Stomach (tissue), 9 donors: Measurements from ENCODE around the gene PDHX. TPM values are rescaled to one million over a fixed set of nuclear protein-coding genes. Genes with fewer than 3 reads are reported as not detected.

Source experiments
- DNase-seq, 2 donors: peaks; one replicate each; pipeline versions ENCODE4 v3.0.0 to v3.0.0-alpha.2; 2013 to 2019
- H3K27ac ChIP-seq, 5 donors: fragments of 200-600 bp in 4 of 5; sonication (generic) in 4 of 5; one replicate each; pipeline ENCODE4 v1.5.1; 2013 to 2019; ENCODE audit warnings: mild to moderate bottlenecking in 1 of 5, moderate library complexity in 1 of 5
- H3K27me3 ChIP-seq, 3 donors: fragments of 200-600 bp; sonication (generic); one replicate each; pipeline ENCODE4 v1.5.1; 2017 to 2019; ENCODE audit warnings: mixed run types in 1 of 3
- H3K36me3 ChIP-seq, 4 donors: fragments of 200-600 bp; sonication (generic); 1 replicate in 3 of 4; 2 replicates in 1 of 4; pipeline ENCODE4 v1.5.1; 2016 to 2019
- H3K4me1 ChIP-seq, 4 donors: fragments of 200-600 bp; sonication (generic); one replicate each; pipeline ENCODE4 v1.5.1; 2016 to 2019
- H3K4me3 ChIP-seq, 4 donors: fragments of 200-600 bp; sonication (generic) in 3 of 4; one replicate each; pipeline ENCODE4 v1.5.1; 2016 to 2019; ENCODE audit warnings: mild to moderate bottlenecking in 1 of 4
- H3K9me3 ChIP-seq, 4 donors: fragments of 200-600 bp; sonication (generic); one replicate each; pipeline ENCODE4 v1.5.1; 2016 to 2019
- CTCF ChIP-seq, 7 experiments: fragments of 450-650 bp in 4 of 7; fragments of 200-600 bp in 3 of 7; sonication (generic) in 3 of 7; IDR thresholded peaks; one replicate each; pipeline ENCODE4 v1.5.1; 2016 to 2019; ENCODE audit warnings: antibody characterized with exemption in 7 of 7, control low read depth in 2 of 7, mild to moderate bottlenecking in 1 of 7
- EP300 ChIP-seq: sonication (generic); formaldehyde crosslinking; IDR thresholded peaks from one replicate; pipeline ENCODE4 v1.6.1; 2017; ENCODE audit warnings: antibody characterized with exemption
- POLR2A ChIP-seq, 4 donors: fragments of 450-650 bp; IDR thresholded peaks; one replicate each; pipeline ENCODE4 v1.6.1; 2016; ENCODE audit warnings: antibody characterized with exemption in 4 of 4, control low read depth in 2 of 4, mild to moderate bottlenecking in 1 of 4, moderate library complexity in 1 of 4
- POLR2AphosphoS5 ChIP-seq, 3 donors: sonication (generic); formaldehyde crosslinking; IDR thresholded peaks; one replicate each; pipeline ENCODE4 v1.6.1; 2016; ENCODE audit warnings: antibody characterized with exemption in 3 of 3
- WGBS, 5 donors: extraction: QIAGEN DNeasy Blood & Tissue Kit in 3 of 5; methylation state at CpG; one replicate each; pipeline versions ENCODE4 v1.1.5 to v1.1.7; 2013 to 2018; 5-methylcytosine and 5-hydroxymethylcytosine counted together
- intact Hi-C: fragments of 100-400 bp; cut with DNase I; formaldehyde crosslinking; loops from one replicate; pipeline ENCODE4 v1.15.1; 2023; ENCODE audit warnings: low total_unique reads
- polyA plus RNA-seq, 3 donors: library from polyadenylated mRNA; stranded (reverse); fragments of 200-250 nt; gene quantifications; one replicate each; pipeline ENCODE4 v1.2.3, GENCODE V29; 2013
- total RNA-seq, 5 donors: library from RNA; depleted of rRNA; stranded (reverse); fragments of >200 nt; gene quantifications; one replicate each; pipeline versions ENCODE4 v1.1.0 to v1.2.3, GENCODE V29; 2014 to 2016
- donor health status: healthy with polysubstance abuse.
- donor health status: Bipolar disorder and iron deficiency.
- donor health status: healthy.

Gene PDHX
- total and polyA plus RNA-seq, 8 donors = 4.1 to 45.9 (median 23.3) TPM

GRCh38 chr11:34936945-34937629 is 20.7 kb downstream of the PDHX start:
- TF ChIP-seq POLR2AphosphoS5 (IDR thresholded peaks at IDR 0.05) = no peak

GRCh38 chr11:34938611-34939010 is 22.2 kb downstream of the PDHX start:
- Histone ChIP-seq H3K36me3 (peaks cover 0 to 15% (median 8%) of the 10 kb centered on the region in 4 donors), H3K4me1 (peaks cover 0 to 29% (median 12%) of the 10 kb centered on the region in 4 donors), H3K9me3 (no peaks in the 10 kb centered on the region), H3K4me3 (no peak overlapping the region), H3K27ac (no peak overlapping the region), H3K27me3 (no peaks in the 10 kb centered on the region)
- 24 to 50% (median 42%) methylated on average over 1 of the region's 1 CpG for WGBS, 5 donors
- intact Hi-C loops = no loop called here
- TF ChIP-seq CTCF (IDR thresholded peaks at IDR 0.05) (no peak), POLR2A (IDR thresholded peaks at IDR 0.05) (no peak), POLR2AphosphoS5 (IDR thresholded peaks at IDR 0.05) (no peak), EP300 (no peak)
- DNase-seq = no peak

More at GRCh38 chr11:34936945-34937629, 20.7 kb downstream of the PDHX start:
- 71 to 89% (median 84%) methylated on average over 6 of the region's 6 CpGs for WGBS, 5 donors
- Histone ChIP-seq H3K4me1 (peaks cover 0 to 29% (median 12%) of the 10 kb centered on the region in 4 donors), H3K36me3 (peaks cover 0 to 29% (median 20%) of the 10 kb centered on the region in 4 donors), H3K27ac (no peak overlapping the region), H3K9me3 (no peaks in the 10 kb centered on the region), H3K4me3 (no peak overlapping the region), H3K27me3 (no peaks in the 10 kb centered on the region)
- DNase-seq = no peak
- intact Hi-C loops = no loop called here

GRCh38 chr11:34940026-34940677 is 23.7 kb downstream of the PDHX start:
- H3K4me3 ChIP-seq = no peak overlapping the region
- TF ChIP-seq CTCF (IDR thresholded peaks at IDR 0.05) = no peak
- no peak for TF ChIP-seq EP300
- TF ChIP-seq POLR2AphosphoS5 (IDR thresholded peaks at IDR 0.05) = no peak
- no peak for TF ChIP-seq POLR2A (IDR thresholded peaks at IDR 0.05)
- WGBS, 5 donors = 58 to 91% (median 70%) methylated on average over 4 of the region's 4 CpGs
- H3K27ac ChIP-seq = no peak overlapping the region
- H3K36me3 ChIP-seq = peaks cover 0 to 14% (median 8%) of the 10 kb centered on the region in 4 donors
- intact Hi-C loops = no loop called here
- H3K9me3 ChIP-seq = peaks cover 0 to 7% (median 0%) of the 10 kb centered on the region in 4 donors
- H3K4me1 ChIP-seq = peaks cover 0 to 29% (median 12%) of the 10 kb centered on the region in 4 donors
- no peaks in the 10 kb centered on the region for H3K27me3 ChIP-seq
- peak in 1 of 2 donors; percentile 17 for DNase-seq

GRCh38 chr11:34941688-34942087 is 25.3 kb downstream of the PDHX start:
- no peak overlapping the region for H3K4me3 ChIP-seq
- WGBS, 5 donors = 95 to 97% (median 97%) methylated on average over 13 of the region's 13 CpGs
- peaks cover 0 to 7% (median 0%) of the 10 kb centered on the region in 4 donors for H3K9me3 ChIP-seq

GRCh38 chr11:34944692-34945091 is 28.3 kb downstream of the PDHX start:
- Histone ChIP-seq H3K36me3 (peaks cover 0 to 14% (median 11%) of the 10 kb centered on the region in 4 donors), H3K9me3 (peaks cover 0 to 7% (median 0%) of the 10 kb centered on the region in 4 donors), H3K27me3 (no peaks in the 10 kb centered on the region), H3K4me1 (peaks cover 0 to 26% (median 14%) of the 10 kb centered on the region in 4 donors), H3K4me3 (no peak overlapping the region), H3K27ac (no peak overlapping the region)
- intact Hi-C loops = no loop called here
- 97 to 100% (median 98%) methylated on average over 1 of the region's 1 CpG for WGBS, 5 donors
- no peak for DNase-seq
- no peak for TF ChIP-seq POLR2AphosphoS5 (IDR thresholded peaks at IDR 0.05)
- TF ChIP-seq POLR2A (IDR thresholded peaks at IDR 0.05) = no peak
- TF ChIP-seq CTCF (IDR thresholded peaks at IDR 0.05) = no peak

More at GRCh38 chr11:34941688-34942087, 25.3 kb downstream of the PDHX start:
- DNase-seq = no peak
- TF ChIP-seq POLR2AphosphoS5 (IDR thresholded peaks at IDR 0.05) = no peak
- intact Hi-C loops = no loop called here
- no peaks in the 10 kb centered on the region for H3K27me3 ChIP-seq
- no peak overlapping the region for H3K27ac ChIP-seq
- peaks cover 0 to 29% (median 12%) of the 10 kb centered on the region in 4 donors for H3K4me1 ChIP-seq
- peaks cover 0 to 14% (median 8%) of the 10 kb centered on the region in 4 donors for H3K36me3 ChIP-seq
